DOHH2 (cell line): Measurements from ENCODE around the gene TMEM126B.
"Not testable (repeated sequence)": the region's sequence is repeated elsewhere in the genome, so short reads cannot be mapped to it uniquely, and the experiment has no call there.

Experiments
- H3F3A ChIP-seq: fragments of 200-600 bp; sonication (generic), shearing (Covaris generic); 2 replicates; pipeline ENCODE4 v1.6.0; 2016; ENCODE audit warnings: antibody characterized with exemption, mild to moderate bottlenecking; ENCODE audit not compliant: control insufficient read depth, insufficient read depth
- H3K27ac ChIP-seq: fragments of 200-600 bp; sonication (generic); 2 replicates; pipeline ENCODE4 v1.5.1; 2014; ENCODE audit warnings: low read depth, mild to moderate bottlenecking, low read length, moderate library complexity
- H3K27me3 ChIP-seq: fragments of 200-600 bp; sonication (generic); 2 replicates; pipeline ENCODE4 v1.6.1; 2014; ENCODE audit warnings: mild to moderate bottlenecking, low read length, mixed read lengths; ENCODE audit not compliant: control insufficient read depth
- H3K36me3 ChIP-seq: fragments of 200-600 bp; sonication (generic); 2 replicates; pipeline ENCODE4 v1.6.1; 2014; ENCODE audit warnings: mild to moderate bottlenecking, low read length, moderate library complexity, mixed read lengths; ENCODE audit not compliant: control insufficient read depth
- H3K4me1 ChIP-seq: fragments of 200-600 bp; sonication (generic); 2 replicates; pipeline ENCODE4 v1.6.1; 2014; ENCODE audit warnings: mild to moderate bottlenecking, low read length, mixed read lengths; ENCODE audit not compliant: control insufficient read depth
- H3K4me2 ChIP-seq: fragments of 200-600 bp; sonication (generic); 2 replicates; pipeline ENCODE4 v1.6.0; 2014; ENCODE audit warnings: mild to moderate bottlenecking, low read length, moderate library complexity
- H3K4me3 ChIP-seq: fragments of 200-600 bp; sonication (generic); 2 replicates; pipeline ENCODE4 v1.5.1; 2014; ENCODE audit warnings: mild to moderate bottlenecking, low read length, mixed read lengths
- H3K79me2 ChIP-seq: fragments of 200-600 bp; sonication (generic); 2 replicates; pipeline ENCODE4 v1.6.1; 2014; ENCODE audit warnings: mild to moderate bottlenecking, low read length, mixed read lengths; ENCODE audit not compliant: control insufficient read depth
- H3K9me2 ChIP-seq: fragments of 200-600 bp; sonication (generic); replicated peaks from 2 replicates; pipeline ENCODE4 v1.6.1; 2014; ENCODE audit warnings: mild to moderate bottlenecking, low read length, mixed read lengths; ENCODE audit not compliant: control insufficient read depth
- H3K9me3 ChIP-seq: fragments of 200-600 bp; sonication (generic); 2 replicates; pipeline ENCODE4 v1.6.1; 2014; ENCODE audit warnings: antibody characterized with exemption, low read length, mixed read lengths; ENCODE audit not compliant: control insufficient read depth, insufficient read depth
- H4K20me1 ChIP-seq: fragments of 200-600 bp; sonication (generic); 2 replicates; pipeline ENCODE4 v1.6.0; 2014; ENCODE audit warnings: low read depth, mild to moderate bottlenecking, antibody characterized with exemption, low read length, moderate library complexity; ENCODE audit not compliant: control insufficient read depth, insufficient read depth
- EZH2phosphoT487 ChIP-seq: fragments of 200-600 bp; sonication (generic); IDR thresholded peaks from 2 replicates; pipeline ENCODE4 v1.6.1; 2017; ENCODE audit warnings: borderline replicate concordance, mild to moderate bottlenecking, antibody characterized with exemption, low read length, moderate library complexity, mixed read lengths
- TF ChIP-seq, protein P1 (sequence below): fragments of 200-600 bp; sonication (generic); IDR thresholded peaks from one replicate; pipeline ENCODE4 v1.5.1; 2014; ENCODE audit warnings: antibody characterized with exemption, mild to moderate bottlenecking, low read depth, low read length; ENCODE audit not compliant: poor library complexity, severe bottlenecking

The TMEM126B gene

DNA sequence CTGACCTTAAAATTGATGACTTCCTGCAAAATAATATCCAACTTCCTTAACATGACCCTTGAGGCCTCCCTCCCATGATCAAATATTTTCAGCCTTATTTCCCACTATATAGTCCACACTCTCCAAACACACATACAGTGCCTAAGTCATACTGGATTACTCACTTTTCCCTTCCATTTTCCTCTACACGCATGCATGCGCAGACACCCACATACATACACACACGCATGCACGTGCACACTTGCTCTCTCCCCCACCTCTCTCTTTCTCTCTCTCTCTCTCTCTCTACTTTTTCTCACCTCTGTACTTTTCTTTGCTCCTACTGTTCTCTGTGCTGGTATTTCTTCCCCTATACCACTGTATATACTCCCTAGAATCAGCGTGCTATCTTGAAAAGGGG is 29.3 kb upstream of the TMEM126B start:
- H3K9me2 ChIP-seq, result no peaks in the 10 kb centered on the region
- H3K4me2 ChIP-seq, result no peak overlapping the region
- no peak overlapping the region for H3K27ac ChIP-seq
- no peaks in the 10 kb centered on the region for H3K36me3 ChIP-seq
- no peaks in the 10 kb centered on the region for H3K27me3 ChIP-seq
- H3K4me3 ChIP-seq, result no peak overlapping the region
- no peaks in the 10 kb centered on the region; the same call in 1 of the 2 replicates for H3K4me1 ChIP-seq
- H4K20me1 ChIP-seq, result no peaks in the 10 kb centered on the region
- no peaks in the 10 kb centered on the region for H3F3A ChIP-seq
- no peaks in the 10 kb centered on the region for H3K9me3 ChIP-seq
- TF ChIP-seq EZH2phosphoT487, result no peak
- TF ChIP-seq, protein P1, sequence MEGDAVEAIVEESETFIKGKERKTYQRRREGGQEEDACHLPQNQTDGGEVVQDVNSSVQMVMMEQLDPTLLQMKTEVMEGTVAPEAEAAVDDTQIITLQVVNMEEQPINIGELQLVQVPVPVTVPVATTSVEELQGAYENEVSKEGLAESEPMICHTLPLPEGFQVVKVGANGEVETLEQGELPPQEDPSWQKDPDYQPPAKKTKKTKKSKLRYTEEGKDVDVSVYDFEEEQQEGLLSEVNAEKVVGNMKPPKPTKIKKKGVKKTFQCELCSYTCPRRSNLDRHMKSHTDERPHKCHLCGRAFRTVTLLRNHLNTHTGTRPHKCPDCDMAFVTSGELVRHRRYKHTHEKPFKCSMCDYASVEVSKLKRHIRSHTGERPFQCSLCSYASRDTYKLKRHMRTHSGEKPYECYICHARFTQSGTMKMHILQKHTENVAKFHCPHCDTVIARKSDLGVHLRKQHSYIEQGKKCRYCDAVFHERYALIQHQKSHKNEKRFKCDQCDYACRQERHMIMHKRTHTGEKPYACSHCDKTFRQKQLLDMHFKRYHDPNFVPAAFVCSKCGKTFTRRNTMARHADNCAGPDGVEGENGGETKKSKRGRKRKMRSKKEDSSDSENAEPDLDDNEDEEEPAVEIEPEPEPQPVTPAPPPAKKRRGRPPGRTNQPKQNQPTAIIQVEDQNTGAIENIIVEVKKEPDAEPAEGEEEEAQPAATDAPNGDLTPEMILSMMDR, result no peak
- no peaks in the 10 kb centered on the region for H3K79me2 ChIP-seq

DNA sequence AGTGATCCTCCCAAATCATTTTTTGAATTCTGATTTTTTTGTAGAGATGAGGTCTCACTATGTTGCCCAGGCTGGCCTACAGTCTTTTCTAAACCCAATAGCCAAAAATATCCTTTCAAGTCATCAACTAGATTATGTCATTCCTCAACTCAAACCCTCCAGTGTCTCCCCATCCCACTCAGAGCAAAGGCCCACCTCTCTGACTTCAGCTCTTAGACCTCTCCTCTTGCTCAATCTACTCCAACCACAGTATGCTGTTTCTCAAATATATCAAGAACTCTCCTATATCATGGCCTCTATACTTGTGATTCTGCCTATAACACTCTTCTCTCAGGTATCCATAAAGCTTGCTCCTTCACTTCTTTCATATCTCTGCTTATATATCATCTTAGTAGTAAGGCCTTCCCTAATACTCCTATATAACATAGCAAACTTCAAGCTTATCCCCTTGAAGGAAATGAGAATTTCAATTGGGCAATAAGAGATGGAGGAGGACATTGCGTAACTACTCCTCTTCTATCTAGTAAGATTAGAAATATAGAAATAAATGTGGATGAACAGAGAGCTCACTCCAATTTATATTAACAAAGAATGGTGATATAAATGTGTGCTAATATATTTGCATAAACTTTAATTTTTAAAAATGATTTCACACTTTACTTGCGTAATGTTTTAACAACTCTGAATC is 25.7 kb upstream of the TMEM126B start:
- Histone ChIP-seq H3K4me2 (no peak overlapping the region), H3K79me2 (no peaks in the 10 kb centered on the region), H3K4me3 (no peak overlapping the region), H3K36me3 (no peaks in the 10 kb centered on the region), H3F3A (no peaks in the 10 kb centered on the region), H3K27ac (no peak overlapping the region), H4K20me1 (no peaks in the 10 kb centered on the region), H3K27me3 (no peaks in the 10 kb centered on the region), H3K9me3 (no peaks in the 10 kb centered on the region), H3K4me1 (peaks cover 8% of the 10 kb centered on the region), H3K9me2 (no peaks in the 10 kb centered on the region)
- TF ChIP-seq EZH2phosphoT487, result no peak
- TF ChIP-seq, protein P1, result no peak

DNA sequence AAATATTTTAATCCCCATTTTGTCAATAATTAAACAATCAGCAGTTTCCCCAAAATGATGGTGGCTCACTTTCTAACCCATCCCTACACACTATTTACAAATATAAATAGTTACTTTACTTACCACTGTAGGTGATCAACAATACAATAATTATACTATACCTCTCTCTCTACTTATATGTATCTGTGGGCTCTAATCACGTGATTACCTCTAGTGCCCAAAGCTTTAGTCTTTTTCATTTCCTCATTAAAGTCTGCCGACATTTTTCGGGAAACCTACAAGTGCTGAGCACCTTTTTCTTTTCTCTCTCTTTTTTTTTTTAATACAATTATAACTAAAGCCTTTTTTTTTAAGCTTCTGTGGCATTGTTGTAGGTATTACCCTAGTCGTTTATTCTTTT is 25.2 kb upstream of the TMEM126B start:
- Histone ChIP-seq H3K4me3 (no peak overlapping the region), H4K20me1 (no peaks in the 10 kb centered on the region), H3K9me3 (no peaks in the 10 kb centered on the region), H3K79me2 (no peaks in the 10 kb centered on the region), H3K27ac (no peak overlapping the region), H3K36me3 (no peaks in the 10 kb centered on the region), H3K9me2 (no peaks in the 10 kb centered on the region), H3K27me3 (no peaks in the 10 kb centered on the region), H3K4me2 (no peak overlapping the region), H3K4me1 (peaks cover 8% of the 10 kb centered on the region), H3F3A (no peaks in the 10 kb centered on the region)
- TF ChIP-seq, protein P1, result no peak
- TF ChIP-seq EZH2phosphoT487, result no peak

DNA sequence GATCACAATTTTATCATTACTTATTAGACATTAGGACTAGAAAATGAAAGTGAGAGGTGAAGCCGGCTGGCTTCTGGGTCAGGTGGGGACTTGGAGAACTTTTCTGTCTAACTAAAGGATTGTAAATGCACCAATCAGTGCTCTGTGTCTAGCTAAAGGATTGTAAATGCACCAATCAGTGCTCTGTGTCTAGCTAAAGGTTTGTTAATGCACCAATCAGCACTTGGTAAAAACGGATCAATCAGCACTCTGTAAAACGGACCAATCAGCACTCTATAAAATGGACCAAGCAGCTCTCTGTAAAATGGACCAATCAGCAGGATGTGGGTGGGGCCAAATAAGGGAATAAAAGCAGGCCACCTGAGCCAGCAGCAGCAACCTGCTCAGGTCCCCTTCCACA is 22.2 kb upstream of the TMEM126B start:
- H3K9me3 ChIP-seq, H3K9me2 ChIP-seq, H3K79me2 ChIP-seq, H3K27me3 ChIP-seq, H3K4me2 ChIP-seq, H3K4me3 ChIP-seq, H4K20me1 ChIP-seq, H3K27ac ChIP-seq, H3K4me1 ChIP-seq, H3F3A ChIP-seq, H3K36me3 ChIP-seq: not testable (repeated sequence)

DNA sequence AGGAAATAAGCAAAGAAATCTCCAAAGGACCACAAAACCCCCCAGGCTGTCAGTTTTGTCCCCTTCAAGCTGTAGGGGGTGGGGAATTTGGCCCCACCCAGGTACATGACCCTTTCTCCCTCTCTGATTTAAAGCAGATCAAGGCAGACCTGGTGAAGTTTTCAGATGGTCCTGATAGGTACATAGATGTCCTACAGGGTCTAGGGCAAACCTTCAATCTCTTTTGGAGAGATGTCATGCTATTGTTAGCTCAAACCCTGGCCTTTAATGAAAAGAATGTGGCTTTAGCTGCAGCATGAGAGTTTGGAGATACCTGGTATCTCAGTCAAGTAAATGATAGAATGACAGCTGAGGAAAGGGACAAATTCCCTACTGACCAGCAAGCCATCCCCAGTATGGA is 19.8 kb upstream of the TMEM126B start:
- not testable (repeated sequence) for H3K4me1 ChIP-seq, H3K27me3 ChIP-seq, H3F3A ChIP-seq, H3K9me3 ChIP-seq, H3K4me2 ChIP-seq, H3K36me3 ChIP-seq, H3K4me3 ChIP-seq, H3K79me2 ChIP-seq, H4K20me1 ChIP-seq, H3K27ac ChIP-seq, H3K9me2 ChIP-seq

DNA sequence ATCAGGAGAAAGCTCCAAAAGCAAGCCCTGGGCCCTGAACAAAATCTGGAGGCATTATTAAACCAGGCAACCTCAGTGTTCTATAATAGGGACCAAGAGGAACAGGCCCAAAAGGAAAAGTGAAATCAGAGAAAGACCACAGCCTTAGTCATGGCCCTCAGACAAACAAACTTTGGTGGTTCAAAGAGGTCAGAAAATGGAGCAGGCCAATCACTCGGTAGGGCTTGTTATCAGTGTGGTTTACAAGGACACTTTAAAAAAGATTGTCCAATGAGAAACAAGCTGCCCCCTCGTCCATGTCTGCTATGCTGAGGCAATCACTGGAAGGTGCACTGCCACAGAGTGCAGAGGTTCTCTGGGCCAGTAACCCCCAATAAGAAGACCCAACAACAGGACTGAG is 19.1 kb upstream of the TMEM126B start:
- H3K4me1 ChIP-seq, H3K27me3 ChIP-seq, H3F3A ChIP-seq, H3K9me3 ChIP-seq, H3K9me2 ChIP-seq, H3K4me3 ChIP-seq, H3K36me3 ChIP-seq, H3K79me2 ChIP-seq, H3K27ac ChIP-seq, H4K20me1 ChIP-seq, H3K4me2 ChIP-seq: not testable (repeated sequence)
